Astrocyte of the cerebellum (primary cell): ENCODE data around the gene USP40.

ENCODE experiments used
- DNase-seq: peaks from one replicate; pipeline ENCODE4 v3.0.0-alpha.2; 2011; ENCODE audit warnings: low read depth
- H3K4me3 ChIP-seq: 2 replicates; pipeline ENCODE4 v1.5.1; 2011; ENCODE audit warnings: mild to moderate bottlenecking, low read depth, low read length, moderate library complexity
- in situ Hi-C: cut with HindIII; loops from 2 replicates; pipeline ENCODE4 v1.10.0; 2017; ENCODE audit warnings: low sequenced_read_pairs
- TF ChIP-seq, protein P1 (sequence below): IDR thresholded peaks from 2 replicates; pipeline ENCODE4 v1.5.1; 2012; ENCODE audit warnings: low read length, low read depth, moderate library complexity, mild to moderate bottlenecking; ENCODE audit errors: missing control alignments

The USP40 gene

DNA sequence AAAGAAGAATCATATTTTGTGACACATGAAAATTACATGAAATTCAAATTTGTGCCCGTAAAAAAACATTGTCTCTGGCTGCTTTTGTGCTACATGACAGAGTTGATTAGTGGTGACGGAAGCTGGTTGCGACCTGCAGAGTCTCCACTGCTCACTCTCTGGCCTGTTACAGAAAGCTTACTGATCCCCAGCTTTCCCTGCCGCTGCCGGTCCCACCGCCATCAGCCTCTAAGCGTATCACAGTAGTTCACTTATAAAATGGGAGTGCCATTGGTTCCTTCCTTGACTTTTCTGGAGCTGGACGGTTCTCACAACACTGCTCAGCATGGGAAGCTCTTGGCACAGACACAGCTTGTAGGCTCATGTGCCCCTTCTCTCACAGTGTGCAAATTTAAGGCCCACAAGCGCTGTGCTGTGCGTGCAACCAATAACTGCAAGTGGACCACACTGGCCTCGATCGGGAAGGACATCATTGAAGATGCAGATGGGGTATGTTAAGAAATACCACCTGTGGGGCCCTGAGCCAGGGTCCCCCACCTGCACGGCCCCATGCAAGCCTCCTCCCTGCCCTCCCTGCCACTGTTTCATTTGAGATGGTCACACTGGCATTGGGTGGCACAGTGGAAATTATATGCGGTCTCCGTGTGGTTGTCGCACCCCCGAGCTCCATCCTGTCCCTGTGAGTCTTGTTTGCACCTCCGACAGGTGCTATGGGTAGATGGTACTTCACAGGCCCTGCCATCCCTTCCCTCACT is 131.0 kb downstream of the USP40 start:
- in situ Hi-C loops = no loop called here
- DNase-seq = no peak
- TF ChIP-seq, protein P1, sequence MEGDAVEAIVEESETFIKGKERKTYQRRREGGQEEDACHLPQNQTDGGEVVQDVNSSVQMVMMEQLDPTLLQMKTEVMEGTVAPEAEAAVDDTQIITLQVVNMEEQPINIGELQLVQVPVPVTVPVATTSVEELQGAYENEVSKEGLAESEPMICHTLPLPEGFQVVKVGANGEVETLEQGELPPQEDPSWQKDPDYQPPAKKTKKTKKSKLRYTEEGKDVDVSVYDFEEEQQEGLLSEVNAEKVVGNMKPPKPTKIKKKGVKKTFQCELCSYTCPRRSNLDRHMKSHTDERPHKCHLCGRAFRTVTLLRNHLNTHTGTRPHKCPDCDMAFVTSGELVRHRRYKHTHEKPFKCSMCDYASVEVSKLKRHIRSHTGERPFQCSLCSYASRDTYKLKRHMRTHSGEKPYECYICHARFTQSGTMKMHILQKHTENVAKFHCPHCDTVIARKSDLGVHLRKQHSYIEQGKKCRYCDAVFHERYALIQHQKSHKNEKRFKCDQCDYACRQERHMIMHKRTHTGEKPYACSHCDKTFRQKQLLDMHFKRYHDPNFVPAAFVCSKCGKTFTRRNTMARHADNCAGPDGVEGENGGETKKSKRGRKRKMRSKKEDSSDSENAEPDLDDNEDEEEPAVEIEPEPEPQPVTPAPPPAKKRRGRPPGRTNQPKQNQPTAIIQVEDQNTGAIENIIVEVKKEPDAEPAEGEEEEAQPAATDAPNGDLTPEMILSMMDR = no peak
- no peak overlapping the region for H3K4me3 ChIP-seq

GRCh38 chr2:233434666-233435330 is 131.8 kb downstream of the USP40 start:
- H3K4me3 ChIP-seq = no peak overlapping the region
- in situ Hi-C loops = no loop called here
- no peak for DNase-seq
- TF ChIP-seq, protein P1 = no peak

DNA sequence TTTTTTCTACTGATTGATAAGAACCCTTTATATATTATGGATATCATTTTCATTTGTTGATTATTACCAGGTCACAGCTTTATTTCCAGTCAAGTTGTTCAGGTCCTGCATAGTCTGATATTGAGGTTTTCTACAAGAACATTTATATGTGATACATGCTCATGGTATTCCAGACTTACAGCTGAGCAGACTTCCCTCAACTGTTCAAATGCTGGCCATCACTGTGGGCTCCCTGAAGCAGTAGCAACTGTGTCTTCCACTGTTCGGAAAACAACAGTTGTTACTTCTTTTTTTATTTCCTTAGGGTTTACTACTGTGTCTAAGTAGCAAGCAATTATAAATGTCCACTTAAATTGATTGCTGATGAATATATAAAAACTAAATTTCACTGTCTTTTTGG is 132.8 kb downstream of the USP40 start:
- H3K4me3 ChIP-seq = no peak overlapping the region
- no peak for DNase-seq
- TF ChIP-seq, protein P1 = no peak
- in situ Hi-C loops = no loop called here

DNA sequence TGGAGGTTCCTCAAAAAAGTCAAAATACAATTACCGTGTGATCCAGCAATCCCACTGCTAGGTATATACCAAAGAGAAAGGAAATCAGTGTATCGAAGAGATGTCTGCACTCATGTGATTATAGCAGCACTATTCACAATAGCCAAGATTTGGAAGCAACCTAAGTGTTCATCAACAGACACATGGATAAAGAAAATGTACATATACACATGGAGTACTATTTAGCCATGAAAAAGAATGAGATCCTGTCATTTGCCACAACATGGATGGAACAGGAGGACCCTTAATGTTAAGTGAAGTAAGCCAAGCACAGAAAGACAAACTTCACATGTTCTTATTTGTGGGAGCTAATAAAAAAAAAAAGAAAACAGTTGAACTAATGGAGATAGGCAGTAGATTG is 133.6 kb downstream of the USP40 start:
- H3K4me3 ChIP-seq = no peak overlapping the region
- in situ Hi-C loops = no loop called here
- no peak for DNase-seq
- TF ChIP-seq, protein P1 = no peak

GRCh38 chr2:233430651-233431050 is 135.9 kb downstream of the USP40 start:
- TF ChIP-seq, protein P1 = no peak
- in situ Hi-C loops = no loop called here

GRCh38 chr2:233430081-233430480 is 136.5 kb downstream of the USP40 start:
- TF ChIP-seq, protein P1 = no peak
- in situ Hi-C loops = no loop called here
- no peak overlapping the region for H3K4me3 ChIP-seq
- no peak for DNase-seq

More at GRCh38 chr2:233430651-233431050, 135.9 kb downstream of the USP40 start:
- DNase-seq = no peak
- no peak overlapping the region for H3K4me3 ChIP-seq
